ENCODE results near the gene ERN1. TPM values are rescaled to one million over a fixed set of nuclear protein-coding genes. Genes with fewer than 3 reads are reported as not detected.

ERN1 gene
- total RNA-seq, 1 donor from 2014 or later: 6.3 TPM

- DNase-seq (ENCODE audit: low read depth): no peak
- TF ChIP-seq CTCF (conservative IDR thresholded peaks at IDR 0.05; ENCODE audit: low read depth, low read length): no peak
- H3K4me3 ChIP-seq (ENCODE audit: low read depth, low read length): no peak overlapping the region
Measured at GRCh38 chr17:64055183-64056142, 74.5 kb downstream of the ERN1 start.

- DNase-seq (ENCODE audit: low read depth): no peak
- no peak for TF ChIP-seq CTCF (conservative IDR thresholded peaks at IDR 0.05; ENCODE audit: low read depth, low read length)
- no peak overlapping the region for H3K4me3 ChIP-seq (ENCODE audit: low read depth, low read length)
Measured at GRCh38 chr17:64054304-64054703, 75.6 kb downstream of the ERN1 start.

DNA sequence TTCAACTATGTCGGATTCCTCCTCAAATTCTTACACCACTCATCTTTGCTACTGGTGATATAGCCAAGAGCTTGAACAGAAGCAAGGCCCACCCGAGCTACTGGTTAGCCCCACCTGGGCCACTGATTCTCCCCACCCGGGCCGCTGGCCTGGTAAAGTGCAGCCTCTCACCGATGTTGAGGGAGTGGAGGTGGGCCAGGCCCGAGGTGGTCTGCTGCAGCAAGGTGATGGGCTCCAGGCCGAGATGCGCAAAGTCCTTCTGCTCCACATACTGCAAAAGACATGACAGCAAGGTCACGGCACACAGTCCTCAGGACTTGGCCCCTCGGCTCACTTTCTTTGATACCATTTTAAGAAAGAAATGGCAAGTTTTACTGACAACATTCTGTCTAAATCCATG is 76.8 kb downstream of the ERN1 start:
- no peak overlapping the region for H3K4me3 ChIP-seq (ENCODE audit: low read depth, low read length)
- TF ChIP-seq CTCF (conservative IDR thresholded peaks at IDR 0.05; ENCODE audit: low read depth, low read length): no peak
- DNase-seq (ENCODE audit: low read depth): no peak

GRCh38 chr17:64051153-64051552 is 78.8 kb downstream of the ERN1 start:
- no peak for TF ChIP-seq CTCF (conservative IDR thresholded peaks at IDR 0.05; ENCODE audit: low read depth, low read length)
- H3K4me3 ChIP-seq (ENCODE audit: low read depth, low read length): no peak overlapping the region
- no peak for DNase-seq (ENCODE audit: low read depth)

DNA sequence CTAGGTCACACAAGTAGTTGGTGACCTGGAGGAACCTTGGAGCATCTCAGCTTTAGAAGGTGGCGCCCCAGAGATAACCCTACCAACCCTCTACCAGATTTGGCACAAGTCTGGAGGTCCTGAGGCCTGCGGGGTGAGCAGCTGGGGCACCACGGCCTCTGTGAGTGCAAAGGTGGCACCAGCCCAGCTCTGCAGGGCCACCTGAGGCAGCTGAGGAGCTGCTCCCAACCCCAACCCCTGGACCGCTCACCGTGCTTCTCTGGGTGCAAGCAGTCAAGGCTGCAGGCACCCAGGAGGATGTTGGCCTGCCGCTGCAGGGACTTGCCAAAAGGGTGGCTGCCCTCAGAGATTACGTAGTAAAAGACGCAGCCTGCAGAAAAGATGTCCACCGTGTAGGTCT is 81.1 kb downstream of the ERN1 start:
- H3K4me3 ChIP-seq (ENCODE audit: low read depth, low read length): no peak overlapping the region
- DNase-seq (ENCODE audit: low read depth): no peak
- TF ChIP-seq CTCF (conservative IDR thresholded peaks at IDR 0.05; ENCODE audit: low read depth, low read length): no peak

DNA sequence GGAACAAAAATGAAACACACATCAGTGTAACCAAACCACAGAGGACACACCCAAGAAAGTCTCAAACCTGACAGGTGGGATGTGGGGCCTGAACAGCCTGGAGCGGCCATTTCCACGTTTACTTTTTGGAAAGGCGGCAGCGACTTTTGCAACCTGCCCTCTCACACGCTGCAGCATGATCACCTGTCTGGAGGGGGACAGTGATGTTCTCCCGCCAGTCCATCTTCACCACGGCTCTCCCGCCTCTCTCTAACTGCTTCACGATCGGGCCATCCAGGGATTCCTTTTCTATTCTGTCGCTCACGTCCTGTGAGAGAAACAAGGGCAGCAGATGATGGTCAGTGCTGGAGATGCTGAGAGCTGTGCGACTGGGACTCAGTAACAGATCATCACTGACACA is 84.8 kb downstream of the ERN1 start:
- no peak for DNase-seq (ENCODE audit: low read depth)
- no peak overlapping the region for H3K4me3 ChIP-seq (ENCODE audit: low read depth, low read length)
- TF ChIP-seq CTCF (conservative IDR thresholded peaks at IDR 0.05; ENCODE audit: low read depth, low read length): no peak

All from epithelial cell of proximal tubule (primary cell).